ENCODE measurements around the gene GPR31. TPM values are rescaled to one million over a fixed set of nuclear protein-coding genes. Genes with fewer than 3 reads are reported as not detected.

The GPR31 gene
- total and polyA plus RNA-seq, 2 of the 4 experiments (the other 2 are of a cell fraction) = not detected

- Histone ChIP-seq H3K23ac (ENCODE audit: low read depth, low read length) (no peak overlapping the region), H4K91ac (ENCODE audit: insufficient read depth, low read depth, low read length) (no peak overlapping the region), H4K20me1 (ENCODE audit: insufficient read depth, low read length) (no peaks in the 10 kb centered on the region), H3K9ac (ENCODE audit: low read depth, low read length) (no peak overlapping the region), H3K9me3 (ENCODE audit: control insufficient read depth, insufficient read depth, low read length) (peaks cover 26% of the 10 kb centered on the region), H3K4ac (ENCODE audit: low read depth, low read length) (no peak overlapping the region), H3K36me3 (ENCODE audit: control insufficient read depth, insufficient read depth, low read length) (no peaks in the 10 kb centered on the region), H2AK9ac (replicated peaks; ENCODE audit: low read depth, low read length, poor library complexity) (no peak overlapping the region), H3K14ac (replicated peaks; ENCODE audit: low read depth, low read length) (no peak overlapping the region), H3K27ac (ENCODE audit: insufficient read depth, low read length) (no peak overlapping the region), H2BK120ac (ENCODE audit: low read depth, low read length) (no peak overlapping the region), H2BK15ac (ENCODE audit: low read depth, low read length) (no peak overlapping the region), H2BK5ac (ENCODE audit: low read depth, low read length, poor library complexity, severe bottlenecking) (no peak overlapping the region), H4K8ac (ENCODE audit: low read depth in 2 of 2, low read length in 2 of 2) (no peak overlapping the region), H4K5ac (ENCODE audit: low read depth, low read length) (no peak overlapping the region), H3K4me2 (ENCODE audit: low read depth, low read length) (no peak overlapping the region), H3K56ac (ENCODE audit: extremely low read depth, insufficient read depth, low read length) (no peak overlapping the region), H3K27me3 (ENCODE audit: control insufficient read depth, insufficient read depth, low read length) (no peaks in the 10 kb centered on the region), H3K9me1 (ENCODE audit: insufficient read depth, low read length) (no peaks in the 10 kb centered on the region), H3K4me3 (ENCODE audit: insufficient read depth, low read depth, low read length) (no peak overlapping the region), H3K4me1 (ENCODE audit: control insufficient read depth, insufficient read depth, low read length) (no peaks in the 10 kb centered on the region), H3K18ac (ENCODE audit: low read depth, low read length) (no peak overlapping the region), H2BK20ac (ENCODE audit: low read depth, low read length) (no peak overlapping the region), H2AFZ (replicated peaks; ENCODE audit: low read length, poor library complexity) (peak overlapping the region; percentile 32), H2AK5ac (ENCODE audit: low read depth, low read length) (no peak overlapping the region), H3K79me1 (ENCODE audit: low read depth in 1 of 2, low read length in 2 of 2) (no peaks in the 10 kb centered on the region)
- TF ChIP-seq BHLHE40 (IDR thresholded peaks at IDR 0.05; ENCODE audit: low read depth, low read length) (no peak), CTCF (conservative IDR thresholded peaks at IDR 0.05; ENCODE audit: low read depth, low read length) (no peak), USF2 (IDR thresholded peaks at IDR 0.05; ENCODE audit: low read depth, low read length) (no peak), NFE2L2 (IDR thresholded peaks at IDR 0.05; ENCODE audit: low read depth, low read length) (no peak), RFX5 (IDR thresholded peaks at IDR 0.05; ENCODE audit: low read depth, low read length) (no peak), CHD1 (IDR thresholded peaks at IDR 0.05; ENCODE audit: low read depth, low read length) (no peak), MXI1 (IDR thresholded peaks at IDR 0.05; ENCODE audit: borderline replicate concordance, low read depth, low read length) (no peak), RCOR1 (IDR thresholded peaks at IDR 0.05; ENCODE audit: insufficient replicate concordance, low read length) (no peak), FOS (IDR thresholded peaks at IDR 0.05; ENCODE audit: low read depth, low read length) (no peak), RAD21 (IDR thresholded peaks at IDR 0.05; ENCODE audit: low read length) (no peak), POLR2A (IDR thresholded peaks at IDR 0.05; ENCODE audit: low read depth, low read length) (no peak), CEBPB (IDR thresholded peaks at IDR 0.05; ENCODE audit: low read depth, low read length) (no peak), MAFK (IDR thresholded peaks at IDR 0.05; ENCODE audit: low read depth, low read length) (no peak), MAZ (IDR thresholded peaks at IDR 0.05; ENCODE audit: borderline replicate concordance, low read depth, low read length) (no peak), ELK1 (IDR thresholded peaks at IDR 0.05; ENCODE audit: borderline replicate concordance, low read depth, low read length) (no peak)
- WGBS, 2 experiments (ENCODE audit: extremely low coverage in 2 of 2, insufficient read length in 1 of 2) = no CpG with 5 or more reads among the region's 6 CpGs
- POLR2A ChIA-PET (ENCODE audit: unreplicated experiment) = no interaction called here
- no peak for DNase-seq
- no peak for ATAC-seq (ENCODE audit: low read depth)
- BruUV-seq (replicated peaks) = no TSS peak
- dilution Hi-C loops (cut with HindIII; ENCODE audit: low sequenced_read_pairs, unreplicated experiment) = no loop called here
- in situ Hi-C loops (cut with MboI; ENCODE audit: low sequenced_read_pairs) = no loop called here
- intact Hi-C loops (cut with micrococcal nuclease) = no loop called here
- CTCF ChIA-PET = no interaction called here
Measured at GRCh38 chr6:167109651-167110050, 48.1 kb downstream of the GPR31 start.
